Mucosa of stomach (tissue), 1 donor: ENCODE measurements around the gene CDKN1C.

Experiments
- H3K27me3 ChIP-seq: one replicate; pipeline ENCODE4 v1.7.0; 2013; ENCODE audit warnings: mild to moderate bottlenecking, low read length; ENCODE audit not compliant: control insufficient read depth, insufficient read depth
- H3K36me3 ChIP-seq: one replicate; pipeline ENCODE4 v1.7.0; 2013; ENCODE audit warnings: low read length; ENCODE audit not compliant: control insufficient read depth, insufficient read depth
- H3K4me1 ChIP-seq: one replicate; pipeline ENCODE4 v1.7.0; 2013; ENCODE audit warnings: mild to moderate bottlenecking, low read length; ENCODE audit not compliant: control insufficient read depth, insufficient read depth
- H3K4me3 ChIP-seq: one replicate; pipeline ENCODE4 v1.7.0; 2013; ENCODE audit warnings: low read length
- H3K9ac ChIP-seq: one replicate; pipeline ENCODE4 v1.7.0; 2013; ENCODE audit warnings: mild to moderate bottlenecking, low read length, moderate library complexity
- H3K9me3 ChIP-seq: one replicate; pipeline ENCODE4 v1.7.0; 2013; ENCODE audit warnings: mild to moderate bottlenecking, low read length, moderate library complexity; ENCODE audit not compliant: control insufficient read depth
- donor health status: Pancreatic carcinoma.

Gene CDKN1C

GRCh38 chr11:2901196-2901796, 15.7 kb upstream of the CDKN1C start:
- Histone ChIP-seq H3K27me3 (no peaks in the 10 kb centered on the region), H3K4me1 (peaks cover 57% of the 10 kb centered on the region), H3K36me3 (no peaks in the 10 kb centered on the region), H3K4me3 (no peak overlapping the region), H3K9ac (peak overlapping the region; percentile 74), H3K9me3 (no peaks in the 10 kb centered on the region)

- peaks cover 47% of the 10 kb centered on the region for H3K4me1 ChIP-seq
These were observed 13.7 kb upstream of the CDKN1C start for GRCh38 chr11:2899080-2899783.

GRCh38 chr11:2898366-2899079, 12.9 kb upstream of the CDKN1C start:
- no peaks in the 10 kb centered on the region for H3K36me3 ChIP-seq
- no peaks in the 10 kb centered on the region for H3K27me3 ChIP-seq
- H3K4me1 ChIP-seq = peaks cover 40% of the 10 kb centered on the region
- H3K9me3 ChIP-seq = no peaks in the 10 kb centered on the region
- H3K4me3 ChIP-seq = no peak overlapping the region
- H3K9ac ChIP-seq = no peak overlapping the region

More at GRCh38 chr11:2899080-2899783, 13.7 kb upstream of the CDKN1C start:
- Histone ChIP-seq H3K36me3 (no peaks in the 10 kb centered on the region), H3K4me3 (no peak overlapping the region), H3K9me3 (no peaks in the 10 kb centered on the region), H3K9ac (peak overlapping the region; percentile 20), H3K27me3 (no peaks in the 10 kb centered on the region)

GRCh38 chr11:2897048-2897447, 11.5 kb upstream of the CDKN1C start:
- Histone ChIP-seq H3K4me1 (peaks cover 40% of the 10 kb centered on the region), H3K9me3 (no peaks in the 10 kb centered on the region), H3K4me3 (no peak overlapping the region), H3K9ac (no peak overlapping the region), H3K36me3 (no peaks in the 10 kb centered on the region), H3K27me3 (no peaks in the 10 kb centered on the region)

GRCh38 chr11:2896047-2896446, 10.5 kb upstream of the CDKN1C start:
- no peak overlapping the region for H3K4me3 ChIP-seq
- no peaks in the 10 kb centered on the region for H3K9me3 ChIP-seq
- H3K9ac ChIP-seq = no peak overlapping the region
- H3K36me3 ChIP-seq = no peaks in the 10 kb centered on the region
- H3K27me3 ChIP-seq = no peaks in the 10 kb centered on the region
- peaks cover 44% of the 10 kb centered on the region for H3K4me1 ChIP-seq

GRCh38 chr11:2893935-2894334, 8.4 kb upstream of the CDKN1C start:
- Histone ChIP-seq H3K4me1 (peaks cover 43% of the 10 kb centered on the region), H3K4me3 (no peak overlapping the region), H3K27me3 (no peaks in the 10 kb centered on the region), H3K9me3 (no peaks in the 10 kb centered on the region), H3K9ac (no peak overlapping the region), H3K36me3 (no peaks in the 10 kb centered on the region)

- H3K4me3 ChIP-seq = no peak overlapping the region
- no peaks in the 10 kb centered on the region for H3K9me3 ChIP-seq
- no peaks in the 10 kb centered on the region for H3K36me3 ChIP-seq
- no peaks in the 10 kb centered on the region for H3K27me3 ChIP-seq
- peak overlapping the region; percentile 47 for H3K9ac ChIP-seq
- peaks cover 34% of the 10 kb centered on the region for H3K4me1 ChIP-seq
These were observed 7.5 kb upstream of the CDKN1C start for GRCh38 chr11:2892967-2893528.

- Histone ChIP-seq H3K4me1 (peaks cover 33% of the 10 kb centered on the region), H3K9ac (peak overlapping the region; percentile 47), H3K36me3 (no peaks in the 10 kb centered on the region), H3K27me3 (no peaks in the 10 kb centered on the region), H3K9me3 (no peaks in the 10 kb centered on the region), H3K4me3 (peak overlapping the region; percentile 19)
These were observed 6.8 kb upstream of the CDKN1C start for GRCh38 chr11:2892215-2892966.

GRCh38 chr11:2891326-2892214, 6.0 kb upstream of the CDKN1C start:
- Histone ChIP-seq H3K4me1 (peaks cover 34% of the 10 kb centered on the region), H3K36me3 (no peaks in the 10 kb centered on the region), H3K4me3 (peak overlapping the region; percentile 19), H3K9ac (peak overlapping the region; percentile 80), H3K27me3 (no peaks in the 10 kb centered on the region), H3K9me3 (no peaks in the 10 kb centered on the region)

- Histone ChIP-seq H3K9me3 (no peaks in the 10 kb centered on the region), H3K36me3 (no peaks in the 10 kb centered on the region), H3K4me3 (peak overlapping the region; percentile 19), H3K27me3 (no peaks in the 10 kb centered on the region), H3K9ac (peak overlapping the region; percentile 80), H3K4me1 (peaks cover 37% of the 10 kb centered on the region)
These were observed 5.1 kb upstream of the CDKN1C start for GRCh38 chr11:2890466-2891294.
